ENCODE data around the gene ZNF652. TPM values are rescaled to one million over a fixed set of nuclear protein-coding genes. Genes with fewer than 3 reads are reported as not detected.

ZNF652 gene
- 24.6 and 26.5 TPM in 2 replicates for total RNA-seq
- polyA plus RNA-seq (2012), result 8.3 TPM

DNA sequence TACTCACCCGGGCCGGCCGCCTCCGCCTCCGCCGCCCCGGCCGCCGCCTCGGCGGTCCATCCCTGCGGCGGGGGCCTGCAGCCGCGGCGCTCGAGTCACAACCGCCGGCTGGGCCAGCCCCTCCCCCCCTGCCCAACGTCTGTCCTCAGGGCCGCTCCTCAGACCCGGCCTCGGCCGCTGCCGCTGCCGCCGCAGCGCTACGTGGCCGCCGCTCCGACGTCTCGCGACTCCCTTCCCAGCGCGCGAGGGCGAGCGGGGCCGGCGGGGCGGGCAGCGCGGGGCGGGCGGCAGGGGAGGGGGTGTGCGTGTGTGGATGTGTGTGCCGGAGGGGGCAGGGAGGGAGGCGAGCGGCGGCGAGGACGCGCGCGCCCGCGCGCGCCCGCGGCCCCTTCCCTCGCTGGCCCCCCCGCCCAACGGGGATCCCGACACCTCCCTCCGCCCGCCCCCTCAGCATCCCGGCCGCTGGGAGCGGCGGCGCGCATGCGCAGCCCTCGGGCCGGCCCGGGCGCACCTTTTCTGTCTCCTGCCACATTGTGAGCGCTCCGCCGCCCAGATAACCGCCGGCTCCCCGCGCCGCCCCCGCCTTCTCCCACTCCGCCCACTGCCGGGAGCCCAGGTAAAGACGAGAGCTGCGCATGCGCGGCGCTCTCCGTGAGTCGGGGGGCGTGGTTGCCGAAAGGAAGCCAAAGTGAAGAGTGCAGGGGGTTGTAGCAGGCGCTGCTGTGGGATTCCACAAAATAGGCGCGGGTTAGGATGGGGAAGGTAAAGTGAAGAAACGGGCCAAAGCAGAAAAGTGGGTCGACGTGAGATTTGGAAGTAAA, at the start of gene ZNF652:
ZNF652 (minus strand) TSS at position 349 of the 821 bp plus-strand sequence. CDS start 44,525 bp downstream, outside the sequence.
- DNase-seq (ENCODE audit: low read depth), result peak; percentile 82

DNA sequence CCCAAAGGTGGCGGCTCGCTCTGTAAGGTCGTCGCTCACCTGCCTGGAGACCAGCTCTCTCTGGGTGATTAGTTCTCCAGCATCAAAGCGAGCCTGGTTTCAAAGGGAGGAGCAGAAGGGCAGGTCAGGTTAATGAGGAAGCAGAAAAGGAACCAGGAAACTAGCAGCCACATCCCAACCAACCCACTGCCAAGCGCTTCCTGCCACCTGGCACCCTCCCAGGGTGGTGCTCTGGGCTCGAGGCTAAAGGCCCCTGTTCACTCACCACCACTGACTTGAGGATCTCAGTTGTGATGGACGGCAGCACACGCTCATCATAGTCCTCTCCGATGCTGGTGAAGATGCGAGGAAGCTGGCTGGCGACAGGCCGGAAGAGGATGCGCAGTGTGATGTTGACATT, 47.0 kb upstream of the ZNF652 start:
- DNase-seq (ENCODE audit: low read depth), result no peak

DNA sequence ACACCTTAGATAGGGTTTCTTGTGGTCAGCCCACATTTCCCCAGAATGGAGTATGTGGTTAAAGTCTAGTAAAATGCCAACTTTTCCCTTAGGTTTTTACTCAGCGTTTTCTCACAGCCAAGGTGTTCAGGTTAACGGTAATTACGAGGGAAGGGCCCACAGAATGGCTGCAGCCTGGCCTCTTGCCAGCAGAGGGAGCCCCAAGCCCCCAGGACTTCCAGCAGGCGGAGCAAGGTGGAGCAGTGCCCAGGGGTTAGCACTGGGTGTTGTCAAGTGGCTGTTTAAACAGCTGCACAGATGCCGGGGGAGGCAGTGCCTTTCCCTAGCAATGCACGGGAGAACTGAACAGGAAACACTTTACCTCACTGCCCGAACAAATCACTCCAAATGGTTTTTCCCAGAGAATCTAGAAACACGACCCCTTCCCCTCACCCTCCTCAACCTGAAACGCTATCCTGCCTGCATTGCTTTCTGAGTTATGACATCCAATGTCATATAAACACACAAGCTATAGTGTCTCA, 46.0 kb upstream of the ZNF652 start:
- DNase-seq (ENCODE audit: low read depth), result peak; percentile 68

- DNase-seq (ENCODE audit: low read depth), result no peak
Measured at GRCh38 chr17:49407086-49407485, 45.0 kb upstream of the ZNF652 start.

GRCh38 chr17:49406421-49407061, 44.5 kb upstream of the ZNF652 start:
- no peak for DNase-seq (ENCODE audit: low read depth)

- DNase-seq (ENCODE audit: low read depth), result no peak
Measured at GRCh38 chr17:49404906-49405305, 42.9 kb upstream of the ZNF652 start.

GRCh38 chr17:49404361-49404760, 42.3 kb upstream of the ZNF652 start:
- no peak for DNase-seq (ENCODE audit: low read depth)

GRCh38 chr17:49403514-49404289, 41.7 kb upstream of the ZNF652 start:
- DNase-seq (ENCODE audit: low read depth), result no peak

DNA sequence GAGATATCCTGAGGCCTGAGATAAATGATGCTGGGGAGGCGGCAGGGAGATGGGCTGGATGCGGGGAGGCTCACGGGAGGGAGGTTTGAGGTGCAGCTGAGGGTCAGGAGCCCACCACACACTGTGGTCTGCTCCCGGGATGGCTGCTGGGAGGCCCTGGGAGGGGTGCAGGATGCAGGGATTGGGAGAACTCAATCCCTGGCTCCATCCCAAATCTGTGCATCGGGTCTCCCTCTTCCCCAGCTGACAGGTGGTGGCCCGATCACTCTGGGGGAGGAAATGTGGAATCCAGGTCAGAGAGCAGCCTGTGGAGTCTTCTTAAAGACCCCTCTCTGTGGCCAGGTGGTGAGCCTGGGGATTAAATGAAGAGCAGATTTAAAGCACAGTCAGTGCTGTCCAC, 40.7 kb upstream of the ZNF652 start:
- DNase-seq (ENCODE audit: low read depth), result no peak

- no peak for DNase-seq (ENCODE audit: low read depth)
Measured at GRCh38 chr17:49401971-49402611, 40.0 kb upstream of the ZNF652 start.

- no peak for DNase-seq (ENCODE audit: low read depth)
Measured at GRCh38 chr17:49399995-49400394, 37.9 kb upstream of the ZNF652 start.

- DNase-seq (ENCODE audit: low read depth), result no peak
Measured at GRCh38 chr17:49397586-49397985, 35.5 kb upstream of the ZNF652 start.

- DNase-seq (ENCODE audit: low read depth), result no peak
Measured at GRCh38 chr17:49393491-49394255, 31.6 kb upstream of the ZNF652 start.

DNA sequence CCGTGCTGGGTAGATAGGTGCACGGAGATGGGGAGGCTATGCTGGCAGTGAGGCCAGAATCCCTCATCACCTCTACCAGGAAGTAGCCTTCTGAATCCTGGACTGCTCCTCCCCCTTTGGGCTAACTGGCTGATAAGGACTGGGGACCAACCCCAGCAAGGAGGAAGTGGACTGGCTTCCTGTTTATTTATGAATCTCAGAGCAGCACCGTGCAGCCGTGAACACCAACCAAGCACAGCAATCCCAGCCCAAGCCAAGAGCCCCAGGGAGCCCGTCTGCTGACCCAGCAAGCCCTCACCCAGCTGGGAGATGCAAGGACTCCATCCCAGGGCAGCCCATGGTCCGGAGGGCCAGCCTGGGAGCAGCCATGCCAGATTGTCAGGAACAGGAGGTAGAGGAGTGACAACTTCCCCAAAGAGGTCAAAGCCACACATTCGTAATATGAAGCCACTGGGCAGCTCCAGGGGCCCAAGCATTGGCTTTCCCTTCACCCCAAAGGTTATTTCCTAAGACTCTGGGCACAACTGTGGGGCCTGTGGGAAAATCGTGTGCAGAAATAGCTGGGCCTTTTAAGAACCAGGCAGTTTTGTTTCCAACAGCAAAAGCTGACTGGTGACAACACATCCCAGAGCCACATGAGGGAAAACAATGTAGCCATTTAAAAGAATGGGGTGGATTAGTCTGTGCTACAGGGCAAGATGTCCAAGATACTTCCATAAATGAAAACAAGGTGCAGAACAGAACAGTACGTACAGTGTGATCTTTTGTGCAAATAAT, 28.7 kb upstream of the ZNF652 start:
- DNase-seq (ENCODE audit: low read depth), result peak; percentile 85

GRCh38 chr17:49389514-49390347, 27.7 kb upstream of the ZNF652 start:
- DNase-seq (ENCODE audit: low read depth), result peak; percentile 46

DNA sequence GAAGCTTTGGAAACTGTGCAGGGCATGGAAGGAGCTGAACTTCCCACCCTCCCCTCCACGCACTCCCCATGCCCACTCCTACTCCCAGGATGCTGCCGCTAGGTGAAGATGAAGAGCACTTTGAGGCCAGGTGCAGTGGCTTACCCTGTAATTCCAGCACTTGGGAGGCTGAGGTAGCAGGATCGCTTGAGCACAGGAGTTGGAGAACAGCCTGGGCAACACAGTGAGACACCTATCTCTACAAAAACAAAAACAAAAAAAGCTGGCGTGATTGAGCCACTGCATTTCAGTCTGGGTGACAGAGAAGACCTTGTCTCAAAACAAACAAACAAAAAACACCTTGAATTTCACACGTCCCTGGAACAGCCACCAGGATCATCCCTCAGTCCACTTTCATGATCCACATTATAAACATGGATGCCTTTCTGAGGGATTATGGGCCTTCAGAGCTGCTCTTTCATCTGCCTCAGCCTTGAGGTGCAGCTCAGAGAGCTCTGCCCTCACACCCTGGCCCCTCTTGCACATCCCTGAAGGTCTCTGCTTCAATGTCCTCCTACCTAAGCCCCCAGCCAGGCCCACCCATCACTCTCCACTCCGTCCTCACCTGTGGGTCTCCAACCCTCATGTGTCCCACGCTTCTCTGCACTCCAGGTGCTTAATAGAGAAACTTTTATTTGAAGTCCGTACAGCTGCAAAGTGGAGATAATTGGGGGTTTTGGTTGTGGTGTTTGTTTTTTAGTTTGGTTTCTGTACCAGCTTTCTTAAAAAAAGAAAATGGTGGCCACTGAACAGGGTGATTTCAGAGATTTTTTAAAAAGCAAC, 26.9 kb upstream of the ZNF652 start:
- DNase-seq (ENCODE audit: low read depth), result no peak

DNA sequence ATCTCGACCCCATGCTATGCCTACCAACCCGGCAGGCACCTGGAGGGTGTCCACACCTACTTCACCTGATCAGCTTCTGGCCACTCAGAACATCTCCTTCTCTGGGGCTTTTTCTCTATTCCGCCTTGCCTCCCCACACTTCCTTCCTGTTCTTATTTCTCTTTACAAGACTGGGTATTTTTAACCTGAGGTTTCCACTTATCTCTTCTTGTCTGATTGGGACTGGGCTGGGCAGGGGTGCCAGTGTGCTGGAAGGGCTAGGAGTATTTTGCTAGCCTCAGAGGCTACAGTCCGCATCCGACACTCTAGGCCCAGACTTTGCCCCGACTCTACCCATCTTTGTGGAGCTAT, 26.2 kb upstream of the ZNF652 start:
- no peak for DNase-seq (ENCODE audit: low read depth)

Data from myocyte (in vitro differentiated cells).